NCI-H2107 treated with DMSO at 0.1 percent for 48 hours (cell line): ENCODE measurements around the gene CSF1R.
A peak's percentile ranks its signal among the peaks of the same experiment; 100 is the strongest.

Source experiments
- DNase-seq: peaks from one replicate; lab custom pipeline; 2025; ENCODE audit not compliant: unreplicated experiment; lab: John Stamatoyannopoulos, UW

Gene CSF1R

GRCh38 chr5:150120617-150121447 lies 34.5 kb upstream of the CSF1R start:
- no peak for DNase-seq

DNA sequence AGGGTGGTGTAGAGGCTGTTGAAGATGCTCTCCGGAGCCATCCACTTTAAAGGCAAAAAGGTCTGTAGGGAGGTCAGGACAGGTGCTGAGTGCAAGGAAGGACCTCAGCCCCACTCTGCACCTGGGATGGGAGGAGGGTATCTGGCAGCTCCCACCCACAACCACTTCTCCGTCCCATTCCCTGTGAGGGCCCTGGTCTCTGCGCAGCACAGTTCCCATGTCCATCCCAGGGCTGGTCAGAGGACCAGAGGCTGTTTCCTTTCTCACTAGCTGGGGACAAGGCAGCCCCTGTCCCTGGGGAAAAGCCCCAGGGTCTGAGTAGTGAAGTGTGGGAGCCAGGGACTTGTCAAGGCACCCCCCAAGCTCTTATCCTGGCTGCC lies 33.7 kb upstream of the CSF1R start:
- DNase-seq = no peak

DNA sequence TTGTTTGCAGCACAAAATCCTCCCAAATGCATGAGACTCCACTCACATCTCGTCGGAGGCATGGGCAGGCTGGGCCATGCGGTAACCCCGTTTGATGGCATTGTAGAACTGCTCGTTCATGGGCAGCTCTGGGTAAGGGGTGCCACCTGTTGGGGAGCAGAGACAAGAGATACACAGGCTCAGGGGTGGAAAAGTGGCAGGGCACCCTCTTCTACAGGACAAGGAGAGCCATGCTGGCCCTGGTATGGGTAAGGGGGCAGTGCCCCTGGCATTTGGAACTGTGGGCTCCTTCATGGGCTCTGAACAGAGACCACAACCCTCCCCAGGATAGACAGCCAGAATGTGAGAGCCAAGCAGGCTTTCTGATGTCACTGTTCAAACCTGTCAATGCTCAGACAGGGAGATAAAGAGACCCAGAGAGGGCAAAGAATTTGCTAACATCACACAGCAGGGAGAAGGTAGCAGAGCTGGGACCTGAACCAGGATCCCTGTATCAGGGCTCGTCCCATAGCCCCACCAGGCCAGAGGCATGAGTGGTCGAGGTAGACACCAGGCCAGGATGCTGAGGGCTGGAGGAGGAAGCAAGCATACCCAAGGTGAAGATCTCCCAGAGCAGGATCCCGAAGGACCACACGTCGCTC lies 33.2 kb upstream of the CSF1R start:
- DNase-seq = no peak

GRCh38 chr5:150118561-150119229 lies 32.3 kb upstream of the CSF1R start:
- DNase-seq = no peak

DNA sequence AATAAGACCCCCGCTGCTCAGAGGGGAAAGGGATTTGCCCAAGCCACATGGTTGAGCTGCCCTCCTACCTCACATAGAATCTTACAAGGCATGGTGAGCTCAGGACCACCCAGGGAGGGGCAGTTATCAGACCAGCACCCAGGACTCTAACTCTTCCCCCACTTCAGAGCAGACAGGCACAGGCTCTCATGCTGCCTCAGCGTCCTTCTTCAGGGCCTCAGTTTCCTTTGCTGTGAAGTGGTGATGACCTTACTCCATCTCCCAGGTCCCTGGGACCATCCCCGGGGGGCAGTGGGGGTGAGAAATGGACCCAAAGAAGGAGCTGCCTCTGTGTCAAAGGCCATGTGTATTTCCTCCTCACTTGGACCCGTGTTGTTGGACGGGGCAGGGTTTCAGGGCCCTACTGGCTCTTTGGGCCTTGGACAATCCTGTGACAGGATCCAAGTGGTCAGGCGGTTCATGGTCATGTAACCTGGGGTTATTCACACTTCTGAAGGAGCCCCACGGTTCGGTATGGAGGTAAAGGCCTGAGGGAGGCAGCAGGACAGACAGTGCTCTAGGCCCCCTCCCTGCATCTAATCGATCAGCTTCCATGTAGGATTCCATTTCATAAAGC lies 31.7 kb upstream of the CSF1R start:
- no peak for DNase-seq

DNA sequence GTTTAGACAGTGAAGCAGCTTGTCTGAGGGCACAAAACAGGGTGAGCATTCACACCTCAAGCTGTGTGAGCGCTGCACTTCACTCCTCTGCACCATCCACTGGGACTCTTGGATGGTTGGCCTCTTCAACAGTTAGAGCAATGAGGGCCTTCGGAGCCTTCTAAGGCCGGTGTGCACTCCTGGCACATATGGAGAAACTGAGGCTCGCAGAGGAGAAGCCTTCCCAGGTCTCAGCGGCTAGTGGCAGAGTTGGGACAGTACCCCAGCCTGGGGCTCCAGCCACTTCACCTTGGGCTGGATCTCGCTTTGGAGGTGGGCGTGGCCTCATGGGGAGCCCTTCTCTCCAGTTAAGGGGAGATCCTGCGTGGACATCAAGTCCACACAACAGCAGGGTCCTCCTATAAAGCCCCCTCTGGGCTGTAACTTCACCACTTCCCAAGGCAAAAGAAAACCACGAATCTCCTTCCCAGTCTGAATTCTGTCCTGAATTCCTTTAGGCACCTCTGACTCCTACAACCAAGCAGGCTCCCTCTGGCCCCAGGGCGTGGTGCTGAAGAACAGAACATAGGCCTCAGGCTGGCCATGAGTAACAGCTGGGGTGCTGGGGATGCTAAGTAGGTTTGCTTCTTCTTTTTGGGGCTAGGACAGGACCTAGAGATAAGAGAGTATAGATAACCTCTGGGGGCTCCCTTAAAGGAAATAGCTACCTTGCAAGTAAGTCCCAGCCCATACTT lies 30.5 kb upstream of the CSF1R start:
- no peak for DNase-seq

DNA sequence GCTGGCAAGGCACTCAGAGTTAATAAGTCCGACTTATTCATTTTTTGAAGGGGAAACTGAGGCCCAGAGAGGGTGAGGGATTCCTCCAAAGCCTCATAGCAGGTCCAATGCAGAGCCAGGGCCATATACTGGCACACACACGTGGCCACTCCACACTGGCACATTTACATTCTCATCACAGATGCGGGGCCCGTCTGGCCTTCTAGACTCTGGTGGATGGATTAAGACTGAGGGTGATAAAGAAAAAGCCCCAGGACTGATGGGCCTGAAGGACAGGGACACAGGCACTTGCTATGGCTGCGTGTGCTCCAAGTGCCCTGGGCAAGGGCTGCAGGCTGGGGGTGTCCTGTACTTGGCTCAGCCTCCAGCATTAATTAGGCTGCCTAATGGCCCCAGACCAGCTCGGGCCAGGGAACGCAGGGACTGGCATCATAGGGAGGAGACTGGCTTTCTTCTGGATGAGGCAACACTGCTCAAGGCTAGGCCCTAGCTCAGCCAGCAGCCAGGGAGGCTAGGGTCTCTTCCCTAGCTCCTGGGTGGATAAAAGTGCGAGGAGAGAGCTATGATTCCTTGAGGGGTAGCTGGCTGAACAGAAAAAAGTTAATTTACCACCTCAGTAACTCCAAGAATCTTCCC lies 28.5 kb upstream of the CSF1R start:
- no peak for DNase-seq

DNA sequence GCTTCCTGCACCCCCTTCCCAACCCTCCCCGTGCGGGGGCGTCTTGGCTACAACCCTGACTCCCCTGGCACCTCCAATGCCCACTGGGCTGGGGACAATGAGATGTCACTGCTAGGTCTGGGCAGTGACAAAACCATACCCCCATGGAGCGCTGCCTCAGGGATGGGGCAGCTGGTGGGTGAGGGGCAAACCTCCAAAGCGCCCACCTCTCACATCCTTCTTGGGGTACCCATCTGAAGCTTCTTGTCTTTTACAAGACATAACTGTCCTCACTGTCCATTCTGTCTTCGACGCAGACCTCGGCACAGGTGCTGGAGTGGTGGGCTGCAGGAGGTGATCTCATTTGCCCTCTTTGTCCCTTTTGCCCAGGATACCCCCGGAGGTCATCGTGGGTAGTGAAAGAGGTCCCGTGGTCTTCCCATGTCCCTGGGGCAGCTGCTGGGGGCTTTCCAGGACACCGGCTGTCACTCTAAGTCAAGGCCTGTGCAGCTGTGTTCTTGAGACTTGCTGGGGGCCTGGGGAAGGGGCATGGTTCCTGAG lies 27.8 kb upstream of the CSF1R start:
- no peak for DNase-seq

- no peak for DNase-seq
Measured at GRCh38 chr5:150113047-150113744, 26.8 kb upstream of the CSF1R start.

- DNase-seq = no peak
Measured at GRCh38 chr5:150112201-150113046, 26.1 kb upstream of the CSF1R start.

DNA sequence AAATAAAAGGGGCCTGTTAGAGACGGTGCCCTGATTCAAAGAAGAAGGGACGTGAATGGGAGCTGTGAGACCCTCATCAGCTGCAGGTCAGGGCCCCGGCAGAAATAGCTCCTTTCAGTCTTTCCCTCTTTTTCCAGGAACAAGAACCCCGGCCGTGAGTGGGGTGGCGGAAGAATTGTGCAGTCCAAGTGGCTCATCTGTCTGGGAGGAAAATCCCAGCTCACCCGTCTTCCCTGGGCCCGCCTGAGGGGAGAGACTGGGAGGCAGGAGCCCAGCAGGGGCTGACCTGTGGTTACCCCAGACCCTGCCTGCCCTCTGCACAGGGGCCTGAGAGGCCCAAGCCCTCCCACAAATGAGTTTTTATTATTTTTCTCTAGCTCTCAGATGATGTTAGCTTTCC lies 24.8 kb upstream of the CSF1R start:
- no peak for DNase-seq

DNA sequence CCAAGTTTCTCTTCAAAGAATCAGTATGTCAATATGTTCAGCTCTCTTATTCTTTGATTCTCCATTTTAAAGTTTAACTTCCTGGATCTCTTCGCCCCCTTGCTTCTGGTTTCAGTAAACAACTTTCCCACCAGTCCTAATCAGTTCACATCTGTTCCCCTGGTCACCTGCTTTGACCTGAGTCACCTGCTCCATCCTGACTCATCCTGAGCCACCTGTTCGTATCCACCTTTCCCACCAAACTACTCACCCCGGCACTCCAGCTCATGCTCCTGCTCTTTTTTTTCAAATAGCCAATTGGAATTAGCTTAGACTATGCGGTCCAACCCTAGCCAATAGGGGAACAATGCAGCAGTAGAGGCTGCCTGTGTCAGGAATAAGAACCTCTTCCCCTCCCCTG lies 23.6 kb upstream of the CSF1R start:
- DNase-seq = no peak

- DNase-seq = no peak
Measured at GRCh38 chr5:150108711-150109514, 22.6 kb upstream of the CSF1R start.

DNA sequence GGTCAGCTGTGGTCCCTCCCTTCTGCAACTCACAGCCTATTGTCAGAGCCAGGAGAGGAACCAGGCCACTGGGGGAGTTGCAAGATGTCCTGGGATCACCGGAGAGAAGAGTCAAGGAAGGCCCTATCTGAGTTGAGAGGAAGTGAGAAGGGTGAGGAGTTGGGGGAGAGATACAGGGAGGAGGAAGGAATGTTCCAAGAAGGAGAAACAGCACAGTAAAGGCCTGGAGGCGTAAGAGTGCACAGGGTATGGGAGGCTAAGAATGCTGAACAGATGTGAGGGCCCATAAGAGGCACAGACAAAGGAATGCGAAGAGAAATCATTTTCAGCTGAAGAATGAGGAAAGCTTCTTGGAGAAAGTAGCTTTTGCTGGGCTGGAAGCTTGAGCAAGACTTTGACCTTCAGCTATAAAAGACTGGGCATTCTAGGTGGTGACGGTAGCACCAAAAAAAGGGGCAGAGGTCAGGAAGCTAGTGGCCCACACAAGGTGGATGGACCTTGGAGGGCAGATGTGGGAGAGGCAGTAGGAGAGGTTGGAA lies 21.6 kb upstream of the CSF1R start:
- DNase-seq = no peak

GRCh38 chr5:150106674-150107426 lies 20.5 kb upstream of the CSF1R start:
- peak; percentile 8 for DNase-seq

DNA sequence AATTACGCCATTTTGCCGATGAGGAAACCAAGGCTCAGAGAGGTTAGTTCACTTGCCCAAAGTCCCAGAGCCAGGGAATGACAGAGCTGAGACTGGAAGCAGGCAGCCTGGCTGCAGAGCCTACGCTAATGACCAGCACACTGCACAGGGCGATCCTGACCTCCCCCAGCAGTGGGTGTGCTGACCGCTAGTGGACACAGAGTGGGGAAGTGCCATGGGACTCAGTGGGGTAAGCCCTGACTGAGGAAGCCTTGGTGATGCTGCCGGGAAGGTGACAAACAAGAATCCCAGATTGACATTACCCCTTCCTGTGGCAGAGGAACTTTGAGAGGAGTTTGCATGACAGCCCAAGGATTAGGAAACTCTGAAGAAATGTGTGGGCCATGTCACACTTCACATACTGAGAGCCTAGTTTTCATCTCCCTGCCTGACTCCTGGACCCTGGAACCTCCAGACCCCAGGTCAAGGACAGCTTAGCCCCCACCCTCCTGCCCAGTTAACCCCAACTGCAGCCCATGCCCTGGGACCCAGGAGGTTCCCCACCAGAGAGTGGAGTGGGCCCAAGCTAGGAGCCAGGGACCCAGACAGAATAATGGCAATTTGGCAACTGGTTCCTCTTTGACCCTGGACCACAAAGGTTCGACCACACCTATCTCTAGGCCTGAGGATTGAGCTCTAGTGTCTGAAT lies 19.7 kb upstream of the CSF1R start:
- no peak for DNase-seq

- no peak for DNase-seq
Measured at GRCh38 chr5:150104550-150104870, 18.2 kb upstream of the CSF1R start.
